ENCODE data around the gene ZNF565. TPM values are rescaled to one million over a fixed set of nuclear protein-coding genes. Genes with fewer than 3 reads are reported as not detected.

Gene ZNF565
- total RNA-seq, 1 donor from 2014 or later = 3.9 TPM

- Histone ChIP-seq H3K4me3 (no peak overlapping the region), H3K4me1 (peaks cover 4% of the 10 kb centered on the region), H3K9me3 (no peaks in the 10 kb centered on the region), H3K27me3 (no peaks in the 10 kb centered on the region), H3K27ac (no peak overlapping the region), H3K36me3 (no peaks in the 10 kb centered on the region)
- intact Hi-C loops (cut with DNase I) = no loop called here
- no peak for TF ChIP-seq CTCF (IDR thresholded peaks at IDR 0.05)
- TF ChIP-seq POLR2AphosphoS5 (IDR thresholded peaks at IDR 0.05; ENCODE audit: insufficient read depth in 1 of 2, low read depth in 1 of 2) = no peak
- no peak for TF ChIP-seq POLR2A (IDR thresholded peaks at IDR 0.05)
- DNase-seq (ENCODE audit: extremely low spot score in 2 of 2) = no peak
These were observed 41.6 kb downstream of the ZNF565 start for GRCh38 chr19:36172852-36173251.

- Histone ChIP-seq H3K27ac (no peak overlapping the region), H3K27me3 (no peaks in the 10 kb centered on the region), H3K4me1 (peaks cover 4% of the 10 kb centered on the region), H3K4me3 (no peak overlapping the region), H3K9me3 (no peaks in the 10 kb centered on the region), H3K36me3 (no peaks in the 10 kb centered on the region)
- DNase-seq (ENCODE audit: extremely low spot score in 2 of 2) = no peak
- TF ChIP-seq CTCF (IDR thresholded peaks at IDR 0.05) (no peak), POLR2AphosphoS5 (IDR thresholded peaks at IDR 0.05; ENCODE audit: insufficient read depth in 1 of 2, low read depth in 1 of 2) (peak in 1 of 2 donors; percentile 50), POLR2A (IDR thresholded peaks at IDR 0.05) (no peak)
- intact Hi-C loops (cut with DNase I) = loop anchor here (5.0 kb wide), 1 partner anchor 42 kb away; no protein-coding TSS in a partner anchor
These were observed 45.2 kb downstream of the ZNF565 start for GRCh38 chr19:36169084-36169760.

- Histone ChIP-seq H3K4me3 (no peak overlapping the region), H3K27me3 (no peaks in the 10 kb centered on the region), H3K36me3 (no peaks in the 10 kb centered on the region), H3K9me3 (no peaks in the 10 kb centered on the region), H3K4me1 (no peaks in the 10 kb centered on the region), H3K27ac (no peak overlapping the region)
- no peak for DNase-seq (ENCODE audit: extremely low spot score in 2 of 2)
- TF ChIP-seq POLR2AphosphoS5 (IDR thresholded peaks at IDR 0.05; ENCODE audit: insufficient read depth in 1 of 2, low read depth in 1 of 2) (no peak), POLR2A (IDR thresholded peaks at IDR 0.05) (no peak), CTCF (IDR thresholded peaks at IDR 0.05) (no peak)
- intact Hi-C loops (cut with DNase I) = no loop called here
These were observed 50.7 kb downstream of the ZNF565 start for GRCh38 chr19:36163813-36164212.

- peaks cover 3% of the 10 kb centered on the region for H3K4me1 ChIP-seq
- no peak for TF ChIP-seq POLR2AphosphoS5 (IDR thresholded peaks at IDR 0.05; ENCODE audit: insufficient read depth in 1 of 2, low read depth in 1 of 2)
- TF ChIP-seq CTCF (IDR thresholded peaks at IDR 0.05) = no peak
- no peak for TF ChIP-seq POLR2A (IDR thresholded peaks at IDR 0.05)
- no peak overlapping the region for H3K27ac ChIP-seq
- no peak for DNase-seq (ENCODE audit: extremely low spot score in 2 of 2)
- intact Hi-C loops (cut with DNase I) = no loop called here
- H3K27me3 ChIP-seq = no peaks in the 10 kb centered on the region
- H3K4me3 ChIP-seq = no peak overlapping the region
- no peaks in the 10 kb centered on the region for H3K9me3 ChIP-seq
- no peaks in the 10 kb centered on the region for H3K36me3 ChIP-seq
These were observed 53.5 kb downstream of the ZNF565 start for GRCh38 chr19:36160821-36161596.

GRCh38 chr19:36153126-36153525 is 61.3 kb downstream of the ZNF565 start:
- Histone ChIP-seq H3K9me3 (no peaks in the 10 kb centered on the region), H3K4me1 (peaks cover 32% of the 10 kb centered on the region), H3K4me3 (peak overlapping the region; percentile 63 to 72), H3K27ac (peak overlapping the region; percentile 96), H3K27me3 (no peaks in the 10 kb centered on the region), H3K36me3 (peaks cover 0 to 26% of the 10 kb centered on the region in 2 donors)
- intact Hi-C loops (cut with DNase I) = no loop called here
- no peak for DNase-seq (ENCODE audit: extremely low spot score in 2 of 2)
- TF ChIP-seq CTCF (IDR thresholded peaks at IDR 0.05) (no peak), POLR2AphosphoS5 (IDR thresholded peaks at IDR 0.05; ENCODE audit: insufficient read depth in 1 of 2, low read depth in 1 of 2) (no peak), POLR2A (IDR thresholded peaks at IDR 0.05) (no peak)
